Subcutaneous adipose tissue (tissue), 4 donors: Measurements from ENCODE around the gene ANKS1B. TPM values are rescaled to one million over a fixed set of nuclear protein-coding genes. Genes with fewer than 3 reads are reported as not detected.

ENCODE experiments used
- total RNA-seq, 4 donors: library from RNA; depleted of rRNA; stranded (reverse); fragments of >200 nt; gene quantifications; one replicate each; pipeline ENCODE4 v1.1.0, GENCODE V29; 2016
- TF ChIP-seq, protein P1 (sequence below): fragments of 450-650 bp; IDR thresholded peaks from one replicate; pipeline ENCODE4 v1.5.1; 2016; ENCODE audit warnings: low read depth, mild to moderate bottlenecking, control low read depth, antibody characterized with exemption, moderate library complexity

Gene ANKS1B
- total RNA-seq, 4 donors from 2014 or later: 4.5 to 15.4 (median 10.1) TPM

DNA sequence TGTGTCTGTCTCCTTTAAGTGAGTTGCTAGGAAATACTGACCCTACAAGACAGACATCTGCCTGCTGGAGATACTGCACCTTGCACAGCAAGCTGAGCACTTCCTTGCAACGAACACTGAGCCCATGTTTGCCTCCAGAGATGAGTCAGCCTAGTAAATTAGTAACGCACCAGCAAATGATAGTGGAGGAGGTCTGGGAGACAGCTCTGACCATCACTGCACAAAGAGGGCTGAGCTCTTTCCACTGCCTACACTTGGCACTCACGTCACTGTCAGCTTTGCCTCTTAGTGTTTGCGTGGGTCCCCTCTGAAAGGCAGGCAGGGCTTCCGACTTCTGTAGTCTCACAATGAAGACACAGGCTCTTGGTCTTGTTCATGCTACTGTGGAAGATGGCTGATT is 1230.6 kb downstream of the ANKS1B start:
- TF ChIP-seq, protein P1, sequence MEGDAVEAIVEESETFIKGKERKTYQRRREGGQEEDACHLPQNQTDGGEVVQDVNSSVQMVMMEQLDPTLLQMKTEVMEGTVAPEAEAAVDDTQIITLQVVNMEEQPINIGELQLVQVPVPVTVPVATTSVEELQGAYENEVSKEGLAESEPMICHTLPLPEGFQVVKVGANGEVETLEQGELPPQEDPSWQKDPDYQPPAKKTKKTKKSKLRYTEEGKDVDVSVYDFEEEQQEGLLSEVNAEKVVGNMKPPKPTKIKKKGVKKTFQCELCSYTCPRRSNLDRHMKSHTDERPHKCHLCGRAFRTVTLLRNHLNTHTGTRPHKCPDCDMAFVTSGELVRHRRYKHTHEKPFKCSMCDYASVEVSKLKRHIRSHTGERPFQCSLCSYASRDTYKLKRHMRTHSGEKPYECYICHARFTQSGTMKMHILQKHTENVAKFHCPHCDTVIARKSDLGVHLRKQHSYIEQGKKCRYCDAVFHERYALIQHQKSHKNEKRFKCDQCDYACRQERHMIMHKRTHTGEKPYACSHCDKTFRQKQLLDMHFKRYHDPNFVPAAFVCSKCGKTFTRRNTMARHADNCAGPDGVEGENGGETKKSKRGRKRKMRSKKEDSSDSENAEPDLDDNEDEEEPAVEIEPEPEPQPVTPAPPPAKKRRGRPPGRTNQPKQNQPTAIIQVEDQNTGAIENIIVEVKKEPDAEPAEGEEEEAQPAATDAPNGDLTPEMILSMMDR: no peak

DNA sequence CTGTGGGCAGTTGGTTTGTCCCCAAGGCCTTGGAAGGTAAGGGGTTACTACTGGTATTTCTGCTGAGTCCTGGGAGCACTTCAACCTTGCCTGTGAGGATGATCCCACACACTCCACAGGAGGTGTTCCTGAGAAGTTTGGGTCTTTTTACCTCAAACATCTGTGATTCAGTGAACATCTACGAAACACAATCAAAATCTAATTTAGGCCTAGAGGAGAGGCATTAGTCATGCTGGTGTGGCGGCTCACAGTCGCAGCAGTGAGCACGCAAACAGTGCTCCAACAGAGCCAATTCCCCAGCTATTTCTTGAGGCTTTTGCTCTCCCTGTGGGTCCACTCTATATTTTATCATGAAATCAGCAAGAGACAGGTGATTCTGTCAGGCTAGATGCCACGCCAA is 1232.0 kb downstream of the ANKS1B start:
- TF ChIP-seq, protein P1: no peak

DNA sequence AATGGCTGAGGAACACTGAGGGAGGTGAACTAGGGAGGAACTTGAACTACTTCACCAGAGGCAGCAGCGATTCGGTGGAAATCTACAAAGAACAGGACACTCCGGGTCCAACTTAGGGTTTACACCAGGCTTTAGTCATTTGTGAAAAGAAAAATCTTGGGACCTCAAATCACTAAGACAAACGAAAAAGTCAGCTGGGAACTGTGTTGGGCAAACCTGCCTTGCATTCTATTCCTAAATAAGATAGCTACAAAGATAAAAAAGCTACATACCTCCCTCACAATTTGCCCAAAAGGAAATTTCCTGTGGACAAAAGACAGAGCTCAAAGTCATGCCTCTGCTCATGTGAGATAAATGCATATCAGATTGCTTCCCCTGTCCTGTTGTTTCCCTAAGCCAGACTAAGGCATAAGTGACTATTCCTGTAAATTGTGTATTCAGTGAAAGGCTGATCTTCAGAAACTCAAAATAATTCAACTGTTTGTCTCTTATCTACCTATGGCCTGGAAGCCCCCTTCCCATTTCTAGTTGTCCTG is 1233.1 kb downstream of the ANKS1B start:
- TF ChIP-seq, protein P1: no peak

DNA sequence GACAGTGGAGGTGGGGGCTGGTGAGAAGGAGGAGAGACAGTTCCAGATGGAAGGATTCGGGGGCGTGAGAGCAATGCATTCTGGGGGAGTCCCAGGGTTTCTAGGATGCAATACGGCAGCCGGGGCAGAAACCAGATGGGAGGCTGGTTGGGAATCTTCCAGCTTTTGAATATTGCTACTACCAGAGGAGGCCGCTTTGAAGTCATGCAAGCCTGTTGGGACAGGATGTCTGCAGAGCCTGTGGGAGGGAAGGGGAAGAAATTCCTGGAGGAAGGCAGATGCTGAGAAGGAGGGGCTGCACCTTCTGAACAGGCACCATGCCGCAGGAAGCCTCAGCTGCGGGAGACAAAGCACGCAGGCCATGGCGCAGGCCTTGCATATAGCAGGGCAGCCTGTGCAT is 1234.2 kb downstream of the ANKS1B start:
- TF ChIP-seq, protein P1: no peak

DNA sequence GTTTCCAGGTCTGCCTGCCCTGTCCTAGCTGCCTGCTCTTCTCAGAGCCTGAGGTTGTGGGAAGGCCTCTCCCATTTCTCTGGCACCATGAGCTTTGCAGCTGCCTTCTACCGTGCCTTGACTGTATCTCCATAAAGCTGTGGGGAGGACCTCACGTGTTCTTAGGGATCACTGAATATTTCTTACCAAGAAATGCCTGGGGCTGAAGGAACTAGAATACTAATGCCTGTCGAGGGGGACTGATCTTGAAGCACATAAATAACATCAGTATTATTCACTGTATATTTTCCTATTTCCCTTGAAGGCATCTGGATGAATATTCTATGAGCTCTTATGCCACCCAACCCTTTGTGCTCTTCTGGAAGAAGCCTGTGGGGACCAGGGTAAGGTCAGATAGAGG is 1236.3 kb downstream of the ANKS1B start:
- TF ChIP-seq, protein P1: no peak

DNA sequence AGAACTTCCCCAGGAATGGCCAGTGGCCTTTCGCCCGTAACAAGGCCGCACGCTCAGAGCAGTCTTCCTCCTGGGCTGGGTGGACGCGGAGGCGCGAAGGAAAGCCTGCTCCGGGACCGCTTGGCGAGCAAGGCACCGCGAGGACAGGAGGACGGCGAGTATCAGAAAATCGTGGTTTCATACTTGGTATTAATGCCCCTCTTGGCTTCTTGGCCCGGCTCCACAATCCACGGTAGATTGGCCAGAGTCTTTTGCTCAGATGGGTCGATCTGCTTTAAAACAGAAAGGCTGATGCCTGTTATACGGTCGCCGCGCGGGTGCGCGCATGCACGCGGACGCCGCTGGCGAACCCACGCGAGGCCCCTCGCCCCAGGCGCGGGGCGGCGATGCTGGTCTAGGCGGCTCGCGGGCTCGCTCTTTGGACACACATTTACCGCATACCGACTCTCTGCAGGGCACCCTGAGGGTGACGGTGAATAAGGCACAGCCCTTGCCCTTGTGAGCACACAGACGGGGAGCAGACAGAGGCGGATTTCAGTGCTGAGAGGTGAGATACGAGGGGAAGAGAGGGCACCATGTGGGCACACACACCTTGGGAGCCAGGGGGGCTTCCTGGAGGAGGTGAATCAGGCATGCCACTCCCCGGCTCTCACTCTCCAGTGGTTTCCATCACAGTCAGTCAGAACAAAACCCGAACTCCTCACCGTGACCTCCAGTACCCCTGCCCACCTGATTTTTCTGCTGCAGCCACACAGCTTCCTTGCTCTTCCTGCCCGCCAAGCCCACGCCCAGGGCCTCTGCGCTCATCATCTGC is 1239.0 kb downstream of the ANKS1B start:
- TF ChIP-seq, protein P1: no peak

DNA sequence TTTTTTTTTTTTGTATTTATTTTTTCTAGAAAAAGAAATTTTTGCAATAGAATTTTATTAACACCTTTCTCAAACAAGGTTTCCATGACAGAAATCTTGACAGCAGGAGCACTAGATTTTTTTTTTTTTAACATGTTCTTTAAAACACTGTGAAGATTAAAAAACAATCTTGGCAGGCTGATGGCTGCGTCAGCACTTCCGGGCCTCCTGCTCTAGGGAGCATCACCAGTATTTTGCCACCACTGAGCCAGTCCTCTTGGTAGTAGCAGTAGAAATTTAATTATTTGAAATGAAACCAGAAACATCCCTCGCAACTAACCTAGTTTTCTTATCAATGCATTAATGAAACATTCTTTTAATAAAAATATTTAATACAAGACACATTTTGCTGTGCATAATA is 1240.1 kb downstream of the ANKS1B start:
- TF ChIP-seq, protein P1: no peak
